Measurements from ENCODE around the gene SYNGR4.

DNA sequence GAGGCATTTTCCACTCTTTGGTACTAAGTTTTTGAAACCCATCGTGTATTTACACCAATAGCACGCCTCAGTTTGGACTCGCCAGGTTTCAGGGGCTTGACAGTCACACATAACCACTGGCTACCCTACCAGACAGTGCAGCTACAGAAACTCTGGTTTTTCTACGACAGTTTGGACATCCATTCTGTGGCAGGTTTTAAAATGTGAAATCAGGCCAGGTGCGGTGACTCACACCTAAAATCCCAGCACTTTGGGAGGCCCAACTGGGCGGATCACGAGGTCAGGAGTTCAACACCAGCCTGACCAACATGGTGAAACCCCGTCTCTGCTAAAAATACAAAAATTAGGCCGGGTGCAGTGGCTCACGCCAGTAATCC is 14.0 kb downstream of the SYNGR4 start:
- TF ChIP-seq CTCF (IDR thresholded peaks at IDR 0.05 in 4 of 5, conservative IDR thresholded peaks at IDR 0.05 in 1 of 5): no peak
- TF ChIP-seq POLR2A (IDR thresholded peaks at IDR 0.05): no peak
